Activated CD4-positive, alpha-beta T cell treated with anti-CD3 and anti-CD28 coated beads, Interleukin-2, Interleukin-4, amounts not matched to agents 100 ng/mL and 50 ng/mL, durations not matched to agents 16 hours and 8 hours (primary cell): ENCODE results near the gene GATAD2B.
"Not testable (repeated sequence)": the region's sequence is repeated elsewhere in the genome, so short reads cannot be mapped to it uniquely, and the experiment has no call there.

ENCODE experiments used
- DNase-seq: peaks from one replicate; pipeline ENCODE4 v3.0.0-alpha.2; 2020; ENCODE audit warnings: low spot score

Gene GATAD2B

DNA sequence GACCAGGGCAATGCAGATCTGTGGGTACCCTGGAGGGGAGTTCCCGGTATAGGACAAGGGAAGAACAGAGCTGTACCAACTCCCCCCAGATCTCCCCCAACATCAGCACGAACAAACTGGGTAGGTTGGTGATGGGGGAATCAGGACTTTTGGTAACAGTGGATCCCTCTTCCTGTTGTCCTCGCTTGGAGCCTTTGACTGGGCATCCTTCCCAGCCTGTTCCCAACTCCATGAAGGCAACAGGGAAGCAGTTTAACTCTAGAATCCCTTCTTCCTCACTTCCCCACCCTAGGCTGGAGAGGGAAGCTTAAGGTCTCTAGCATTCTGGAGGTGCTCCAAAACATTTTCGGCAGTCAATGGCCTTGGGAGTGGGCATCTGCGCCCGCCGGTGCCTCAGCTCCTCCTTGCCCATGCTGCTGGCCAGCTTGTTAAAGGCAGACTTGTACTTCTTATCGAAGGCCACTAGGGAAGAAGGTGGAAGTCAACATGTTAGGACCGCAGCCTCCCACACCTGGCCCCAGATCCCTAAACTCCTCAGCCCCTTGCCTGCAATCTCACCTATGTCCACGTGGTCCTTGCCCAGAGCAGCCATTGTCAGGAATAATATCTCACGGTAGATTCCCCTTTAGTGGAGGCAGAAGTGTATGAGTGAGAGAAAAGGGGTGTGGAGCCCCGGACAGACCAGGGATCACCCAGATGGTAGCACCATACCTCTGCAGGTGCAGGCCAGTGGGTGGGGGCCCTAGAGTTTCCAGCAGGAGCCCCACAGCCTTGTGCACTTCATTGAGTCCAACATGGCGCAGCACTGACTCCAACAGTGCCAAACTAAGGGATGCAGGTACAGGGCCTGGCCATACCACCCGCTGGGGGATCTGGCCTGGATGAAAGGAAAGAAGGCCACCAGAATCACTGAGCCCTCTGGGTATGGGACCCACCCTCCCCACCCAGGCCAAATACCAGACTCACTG lies 7.5 kb upstream of the GATAD2B start:
- no peak for DNase-seq

GRCh38 chr1:153929426-153929825 lies 6.7 kb upstream of the GATAD2B start:
- DNase-seq: no peak

- DNase-seq: no peak
Measured at GRCh38 chr1:153928791-153929341, 6.1 kb upstream of the GATAD2B start.

DNA sequence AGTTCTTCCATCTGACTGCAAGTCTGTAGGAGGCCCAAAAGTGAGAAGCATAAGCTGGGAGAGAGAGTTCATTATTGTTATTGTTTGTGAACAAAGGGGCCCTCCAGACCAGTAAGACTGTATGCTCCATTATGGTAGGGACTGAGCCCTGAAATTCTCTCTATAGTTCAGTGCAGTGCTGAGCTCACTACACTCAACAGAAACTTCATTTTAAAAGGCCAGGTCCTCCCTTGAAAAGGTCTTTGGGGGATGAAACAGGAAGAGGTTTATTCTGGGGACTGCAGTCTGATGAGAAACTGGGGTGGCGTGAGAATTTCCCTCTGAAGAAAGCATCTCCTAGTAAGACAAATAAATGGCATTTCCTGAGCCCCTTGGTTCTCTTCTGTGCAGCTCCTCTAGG lies 5.5 kb upstream of the GATAD2B start:
- DNase-seq: no peak

- no peak for DNase-seq
Measured at GRCh38 chr1:153926405-153926804, 3.6 kb upstream of the GATAD2B start.

DNA sequence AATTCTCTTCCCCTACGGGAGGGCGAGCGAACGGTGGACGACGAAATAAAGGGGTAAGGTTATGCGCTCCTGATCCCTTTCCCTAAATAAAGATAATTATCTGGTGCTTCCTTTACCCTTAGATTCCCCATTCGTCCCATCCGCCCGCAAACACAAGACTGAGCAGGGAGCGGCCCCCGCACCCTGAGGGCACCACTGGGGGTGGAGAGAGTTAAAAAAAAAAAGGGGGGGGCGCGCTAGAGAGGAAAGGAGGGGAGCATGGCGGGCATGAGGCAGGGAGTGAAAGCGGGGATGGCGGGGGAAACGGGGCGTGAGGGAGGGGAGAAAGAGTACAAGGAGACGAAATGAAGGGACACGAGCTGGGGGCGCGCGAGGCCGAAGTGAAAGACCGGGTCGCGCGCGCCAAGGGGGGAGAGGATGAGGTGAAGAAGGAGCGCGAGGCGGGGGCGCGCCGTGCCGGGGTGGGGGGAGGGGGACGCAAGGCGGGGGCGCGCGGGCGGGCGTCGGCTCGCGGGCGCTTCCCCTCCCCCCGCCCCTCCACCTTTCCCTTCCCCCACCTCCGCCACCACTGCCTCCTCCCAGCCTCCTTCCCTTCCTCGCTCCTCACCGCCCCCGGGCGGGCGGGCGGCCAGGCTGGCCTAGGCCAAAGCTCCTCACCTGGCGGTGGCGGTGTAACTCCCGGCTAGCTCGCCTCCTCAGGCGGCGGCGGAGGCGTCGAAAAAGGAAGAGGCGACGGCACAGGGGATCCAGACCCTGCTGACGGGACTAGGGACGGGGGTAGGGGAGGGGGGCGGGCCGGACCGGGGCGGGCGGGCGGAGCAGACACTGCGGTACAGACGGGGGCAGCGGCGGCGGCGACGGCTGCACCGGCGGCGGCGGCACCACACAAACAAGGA lies 448 bp downstream of the GATAD2B start:
- peak; percentile 78 for DNase-seq

DNA sequence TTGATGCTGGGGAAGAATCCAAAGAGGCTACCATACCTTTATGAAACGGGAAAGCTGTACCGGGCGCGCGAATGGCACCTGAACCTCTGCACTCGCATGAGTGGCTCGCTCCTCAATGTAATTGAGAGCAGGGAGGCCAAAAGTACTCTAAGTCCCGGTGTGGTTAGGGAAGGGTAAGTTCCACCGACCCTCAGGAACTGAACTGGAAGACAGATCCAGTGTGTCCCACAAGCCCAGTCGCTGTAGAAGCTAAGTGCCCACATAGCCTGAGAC lies 1.0 kb downstream of the GATAD2B start:
- DNase-seq: no peak

DNA sequence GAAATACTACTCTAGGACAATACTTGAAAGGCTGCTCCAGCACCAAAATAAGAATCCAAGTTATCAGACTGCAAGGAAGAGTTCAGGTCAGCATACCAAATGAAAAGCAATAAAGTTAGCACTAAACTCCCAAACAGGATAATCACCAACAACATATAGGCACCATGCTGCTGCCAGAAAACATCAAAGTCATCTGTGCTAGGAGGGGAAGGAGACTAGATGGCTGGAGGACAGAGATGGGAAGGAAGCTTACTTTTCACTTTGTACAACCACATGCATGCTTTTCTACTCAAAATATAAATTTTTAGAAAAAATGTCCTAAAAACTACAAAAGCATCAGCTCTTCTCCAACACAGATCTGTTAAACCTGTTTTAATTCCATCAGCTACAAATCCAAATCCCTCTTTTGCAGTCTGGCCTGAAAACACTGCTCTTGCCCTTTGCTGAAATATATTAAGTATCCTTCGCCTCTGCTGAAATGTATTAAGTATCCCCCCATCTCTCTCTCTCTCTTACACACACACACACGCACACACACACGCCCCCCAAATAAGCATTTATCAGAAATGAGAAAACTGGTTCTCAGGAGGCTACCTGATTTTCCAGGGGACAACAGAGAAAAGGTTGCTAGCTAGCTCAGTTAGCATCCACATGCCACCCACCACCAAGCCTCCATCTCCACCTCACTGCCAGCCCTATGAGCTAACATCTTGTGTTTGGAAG lies 1.5 kb downstream of the GATAD2B start:
- no peak for DNase-seq

- DNase-seq: peak; percentile 51
Measured at GRCh38 chr1:153919876-153920852, 2.6 kb downstream of the GATAD2B start.

GRCh38 chr1:153916297-153916696 lies 6.5 kb downstream of the GATAD2B start:
- DNase-seq: no peak

DNA sequence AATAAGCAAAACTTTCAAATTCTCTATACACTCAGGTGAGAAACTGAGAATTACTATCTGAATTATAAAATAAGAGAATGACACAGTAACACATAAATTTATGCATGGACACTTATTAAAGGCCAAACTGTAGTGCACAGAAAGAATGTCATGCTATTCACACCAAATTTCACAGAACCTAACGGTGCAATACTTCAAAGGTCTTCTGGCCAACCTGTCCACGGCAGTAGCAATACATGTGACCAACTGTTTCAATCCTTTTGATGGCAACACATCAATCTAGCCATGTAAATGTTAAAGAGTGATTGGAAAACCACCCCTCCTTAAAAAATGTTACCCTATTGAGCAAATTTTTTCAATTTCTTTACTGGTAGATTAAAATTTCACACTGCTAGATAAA lies 10.4 kb downstream of the GATAD2B start:
- no peak for DNase-seq

- DNase-seq: not testable (repeated sequence)
Measured at GRCh38 chr1:153910560-153910959, 12.2 kb downstream of the GATAD2B start.

- DNase-seq: no peak
Measured at GRCh38 chr1:153908071-153908470, 14.7 kb downstream of the GATAD2B start.

DNA sequence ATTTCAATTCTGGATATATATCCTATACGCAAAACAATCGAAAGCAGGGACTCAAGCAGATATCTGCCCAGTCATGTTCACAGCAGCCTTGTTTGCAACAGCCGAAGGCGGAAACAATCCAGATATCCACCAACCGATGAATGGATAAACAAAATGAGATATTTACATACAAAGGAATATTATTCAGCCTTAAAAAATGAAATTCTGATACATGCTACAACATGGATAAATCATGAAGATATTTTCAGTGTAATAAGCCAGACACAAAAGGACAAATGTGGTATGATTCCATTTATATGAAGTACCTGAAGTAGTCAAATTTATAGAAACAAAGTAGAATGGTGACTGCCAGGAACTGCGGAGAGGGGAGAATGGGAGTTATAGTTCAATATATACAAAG lies 15.6 kb downstream of the GATAD2B start:
- no peak for DNase-seq

DNA sequence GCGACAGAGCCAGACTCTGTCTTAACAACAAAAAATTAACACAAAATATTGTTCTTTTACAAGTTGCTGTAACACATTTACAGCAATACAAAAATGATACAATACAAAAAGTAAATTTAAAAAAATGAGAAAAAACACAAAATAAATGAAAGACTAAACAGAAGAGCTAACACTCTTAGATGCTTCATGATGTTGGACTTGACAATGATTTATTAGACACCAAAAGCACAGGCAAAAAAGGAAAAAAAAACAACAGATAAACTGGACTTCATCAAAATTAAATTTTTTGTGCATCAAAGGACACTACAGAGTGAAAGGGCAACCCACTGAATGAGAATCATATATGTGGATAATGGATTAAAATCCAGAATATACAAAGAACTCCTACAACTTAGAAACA lies 16.4 kb downstream of the GATAD2B start:
- no peak for DNase-seq

- not testable (repeated sequence) for DNase-seq
Measured at GRCh38 chr1:153905908-153906307, 16.9 kb downstream of the GATAD2B start.

DNA sequence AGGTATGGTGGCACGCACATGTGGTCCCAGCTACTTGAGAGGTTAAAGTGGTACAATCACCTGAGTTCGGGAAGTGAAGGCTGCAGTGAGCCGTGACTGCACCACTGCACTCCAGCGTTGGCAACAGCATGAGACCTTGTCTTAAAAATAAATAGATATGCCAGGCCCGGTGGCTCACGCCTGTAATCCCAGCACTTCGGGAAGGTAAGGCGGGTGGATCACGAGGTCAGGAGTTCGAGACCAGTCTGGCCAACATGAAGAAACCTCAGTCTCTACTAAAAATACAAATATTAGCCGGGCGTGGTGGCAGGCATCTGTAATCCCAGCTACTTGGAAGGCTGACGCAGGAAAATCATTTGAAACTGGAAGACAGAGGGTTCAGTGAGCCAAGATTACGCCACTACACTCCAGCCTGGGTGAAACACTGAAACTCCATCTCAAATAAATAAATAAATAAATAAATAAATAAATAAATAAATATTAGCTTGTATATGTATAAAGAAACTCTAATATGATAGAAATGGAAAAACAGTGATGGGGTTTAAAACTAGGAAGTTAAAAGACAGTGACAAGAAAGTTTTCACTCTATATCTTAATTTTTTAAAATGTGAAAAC lies 18.8 kb downstream of the GATAD2B start:
- no peak for DNase-seq

GRCh38 chr1:153899509-153899908 lies 23.3 kb downstream of the GATAD2B start:
- no peak for DNase-seq

GRCh38 chr1:153895866-153896265 lies 26.9 kb downstream of the GATAD2B start:
- DNase-seq: not testable (repeated sequence)

GRCh38 chr1:153891042-153891441 lies 31.7 kb downstream of the GATAD2B start:
- DNase-seq: not testable (repeated sequence)
